OCI-LY7 (cell line): Measurements from ENCODE around the gene FUT7. TPM values are rescaled to one million over a fixed set of nuclear protein-coding genes. Genes with fewer than 3 reads are reported as not detected.

Experiments
- BruUV-seq: library from RNA; stranded (reverse); fragments of 400-500 nt; replicated peaks from 2 replicates; lab custom pipeline; 2021; lab: Mats Ljungman, UMichigan
- CTCF ChIA-PET: fragments of 300-600 bp; sonication (Branson Sonifier 250); formaldehyde crosslinking; loops from one replicate; lab custom pipeline; 2022; ENCODE audit warnings: antibody characterized with exemption; ENCODE audit not compliant: unreplicated experiment; lab: Charles Lee
- POLR2A ChIA-PET: fragments of 300-600 bp; sonication (Branson Sonifier 250); formaldehyde crosslinking; loops from one replicate; lab custom pipeline; 2022; ENCODE audit warnings: antibody characterized with exemption; lab: Charles Lee
- DNase-seq: peaks from one replicate; pipeline ENCODE4 v3.0.0-alpha.2; 2015; ENCODE audit warnings: low spot score
- H2AFZ ChIP-seq: fragments of 200-600 bp; sonication (generic), shearing (Covaris generic); 2 replicates; pipeline ENCODE4 v1.6.1; 2014; ENCODE audit warnings: mild to moderate bottlenecking, antibody characterized with exemption, low read length, moderate library complexity
- H3K27ac ChIP-seq: fragments of 200-600 bp; sonication (generic); 2 replicates; pipeline ENCODE4 v1.5.1; 2014; ENCODE audit warnings: mixed run types, low read depth, mild to moderate bottlenecking, moderate library complexity, low read length, inconsistent platforms; ENCODE audit not compliant: poor library complexity, severe bottlenecking
- H3K36me3 ChIP-seq: fragments of 200-600 bp; sonication (generic); 2 replicates; pipeline ENCODE4 v1.6.1; 2014; ENCODE audit warnings: mild to moderate bottlenecking, antibody characterized with exemption, low read length, moderate library complexity, mixed read lengths; ENCODE audit not compliant: insufficient read depth
- H3K4me1 ChIP-seq: fragments of 200-600 bp; sonication (generic); 2 replicates; pipeline ENCODE4 v1.5.1; 2014; ENCODE audit warnings: mild to moderate bottlenecking, low read length; ENCODE audit not compliant: insufficient read depth, poor library complexity, severe bottlenecking
- H3K4me2 ChIP-seq: fragments of 200-600 bp; sonication (generic); 2 replicates; pipeline ENCODE4 v1.6.1; 2014; ENCODE audit warnings: mild to moderate bottlenecking, low read length
- H3K4me3 ChIP-seq: fragments of 200-600 bp; sonication (generic); 2 replicates; pipeline ENCODE4 v1.5.1; 2014; ENCODE audit warnings: mild to moderate bottlenecking, low read depth, low read length; ENCODE audit not compliant: poor library complexity, severe bottlenecking
- H3K79me2 ChIP-seq: fragments of 200-600 bp; sonication (generic); 2 replicates; pipeline ENCODE4 v1.6.1; 2016; ENCODE audit warnings: low read depth, mild to moderate bottlenecking, low read length, moderate library complexity, mixed read lengths; ENCODE audit not compliant: insufficient read depth
- H3K9me2 ChIP-seq: fragments of 200-600 bp; sonication (generic); 2 replicates; pipeline ENCODE4 v1.6.1; 2016; ENCODE audit warnings: mild to moderate bottlenecking, low read length, mixed read lengths; ENCODE audit not compliant: insufficient read depth
- H3K9me3 ChIP-seq: fragments of 200-600 bp; sonication (generic); 2 replicates; pipeline ENCODE4 v1.6.1; 2014; ENCODE audit warnings: mild to moderate bottlenecking, mixed run types, low read length, mixed read lengths
- H4K20me1 ChIP-seq: fragments of 200-600 bp; sonication (generic); 2 replicates; pipeline ENCODE4 v1.6.1; 2014; ENCODE audit warnings: mild to moderate bottlenecking, antibody characterized with exemption, low read length, moderate library complexity, mixed read lengths; ENCODE audit not compliant: insufficient read depth
- EZH2phosphoT487 ChIP-seq: fragments of 200-600 bp; sonication (generic); IDR thresholded peaks from 2 replicates; pipeline ENCODE4 v1.6.1; 2018; ENCODE audit warnings: low read depth, borderline replicate concordance, mild to moderate bottlenecking, mixed run types, antibody characterized with exemption, low read length, moderate library complexity, mixed read lengths
- intact Hi-C: fragments of 100-400 bp; cut with micrococcal nuclease; formaldehyde crosslinking; loops from one replicate; pipeline ENCODE4 v1.10.0; 2022; ENCODE audit not compliant: unreplicated experiment
- total RNA-seq, 2 experiments: library from RNA; depleted of rRNA in 1 of 2; stranded (reverse); fragments of >200 nt in 1 of 2; shearing (Covaris generic) in 1 of 2; gene quantifications; 2 replicates each; pipeline ENCODE4 v1.2.3, GENCODE V29; 2014 to 2022
- TF ChIP-seq, protein P1 (sequence below): fragments of 200-600 bp; sonication (generic); conservative IDR thresholded peaks from 2 replicates; pipeline ENCODE4 v1.5.1; 2014; ENCODE audit warnings: mild to moderate bottlenecking, antibody characterized with exemption, low read length, moderate library complexity, mixed read lengths

FUT7 gene
- total RNA-seq, 2 experiments from 2014 or later = 0.21 TPM; not detected in 1

DNA sequence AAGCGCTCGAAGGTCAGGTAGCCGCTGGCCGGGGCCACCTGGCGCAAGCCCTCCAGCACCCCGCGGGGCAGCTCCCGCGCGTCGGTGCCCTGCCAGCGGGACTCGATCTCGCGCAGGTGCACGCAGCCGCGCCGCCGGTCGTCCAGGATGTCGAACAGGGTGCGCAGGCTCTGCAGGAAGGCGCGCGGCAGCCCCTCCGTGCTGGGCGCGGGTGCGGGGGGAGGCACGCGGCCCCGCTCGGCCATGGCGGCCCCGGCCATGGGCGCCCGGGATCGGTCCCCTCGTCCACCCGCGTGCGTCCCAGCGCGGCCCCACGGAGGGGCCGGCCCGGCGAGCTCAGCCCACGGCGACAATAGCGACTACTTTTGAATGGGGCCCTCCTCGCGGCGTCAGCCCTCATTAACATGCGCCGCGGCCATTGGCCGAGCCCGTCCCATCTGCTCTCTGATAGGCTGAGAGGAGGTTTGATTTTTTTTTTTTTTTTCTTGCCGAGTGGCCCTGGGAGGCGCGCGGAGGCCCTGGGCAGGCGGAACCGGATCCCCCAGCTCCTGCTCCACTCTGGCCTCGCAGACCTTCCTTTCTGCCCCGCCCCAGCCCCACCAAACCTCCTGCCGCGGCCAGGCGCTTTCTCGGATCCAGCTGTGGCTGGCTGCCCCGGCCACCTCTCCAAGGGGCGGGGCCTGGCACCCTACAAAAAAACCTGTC lies 38.5 kb upstream of the FUT7 start, which contains the start of gene SAPCD2:
Gene SAPCD2 (minus strand): TSS at position 357 of the 705 bp plus-strand sequence. CDS start 97 bp downstream, at position 260.
- POLR2A ChIA-PET = interaction anchor here (0.5 to 3.1 kb wide), 12 partner anchors 14 to 251 kb away, joined by 3 to 13 read pairs (median 4); partner anchors contain the start of genes ABCA2, MAN1B1 and TUBB4B
- intact Hi-C loops = loop anchor here (1.0 kb wide), 1 partner anchor 16 kb away; the partner anchor contains the start of gene MAN1B1
- Histone ChIP-seq H3K9me2 (no peaks in the 10 kb centered on the region), H3K4me3 (peak within 1 kb of the TSS; percentile 75), H3K79me2 (peaks cover 14% of the 10 kb centered on the region; the same call in 1 of the 2 replicates), H2AFZ (peak within 1 kb of the TSS; percentile 63; the same call in 1 of the 2 replicates), H4K20me1 (no peaks in the 10 kb centered on the region), H3K9me3 (no peaks in the 10 kb centered on the region), H3K27ac (peak within 1 kb of the TSS; percentile 57), H3K4me1 (peaks cover 29% of the 10 kb centered on the region), H3K4me2 (peak within 1 kb of the TSS; percentile 86), H3K36me3 (0 out of 2 replicates have a peak, but pooled peaks cover 2% of the 10 kb centered on the region)
- DNase-seq = peak; percentile 95
- CTCF ChIA-PET = interaction anchor here (0.7 kb wide), 1 partner anchor 59 kb away, joined by 3 read pairs; no protein-coding TSS in a partner anchor
- BruUV-seq = TSS peak; percentile 79
- no peak for TF ChIP-seq EZH2phosphoT487

DNA sequence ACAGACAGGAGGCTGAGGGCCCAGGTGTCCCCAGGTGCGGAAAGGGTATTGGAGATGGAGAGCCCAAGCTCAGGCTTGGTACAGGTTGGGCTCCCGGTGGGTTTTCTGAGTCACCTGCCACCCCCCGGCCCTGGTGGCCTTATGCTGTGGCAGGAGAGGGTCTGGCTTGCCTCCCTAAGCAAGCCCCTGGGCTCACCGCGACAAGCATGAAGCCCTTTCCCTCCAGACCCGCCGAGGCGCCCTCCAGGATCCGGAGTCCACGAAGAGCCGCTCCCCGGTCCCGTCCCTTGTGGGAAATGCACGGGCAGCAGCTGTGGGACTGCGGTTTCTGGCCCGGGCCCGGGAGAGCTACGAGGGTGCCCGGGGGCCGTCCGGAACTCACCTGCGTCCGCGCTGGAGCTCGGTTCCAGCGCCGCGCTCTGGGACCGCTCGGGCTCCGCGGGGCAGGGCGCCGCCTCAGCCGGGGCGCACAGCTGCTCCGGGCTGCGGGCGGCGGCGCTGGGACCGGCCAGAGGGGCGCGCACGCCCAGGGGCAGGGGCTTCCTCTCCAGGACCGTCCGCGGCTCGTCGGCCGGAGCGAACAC lies 37.7 kb upstream of the FUT7 start:
- POLR2A ChIA-PET = interaction anchor here (0.7 to 3.1 kb wide), 7 partner anchors 15 to 252 kb away, joined by 3 to 13 read pairs (median 4); partner anchors contain the start of genes ABCA2, MAN1B1 and TUBB4B

More for the DNA sequence above, 37.7 kb upstream of the FUT7 start:
- no TSS peak for BruUV-seq
- Histone ChIP-seq H3K9me2 (no peaks in the 10 kb centered on the region), H2AFZ (no peak overlapping the region), H3K4me2 (peak overlapping the region; percentile 86), H3K4me3 (peak overlapping the region; percentile 75), H3K9me3 (no peaks in the 10 kb centered on the region), H3K4me1 (peaks cover 24% of the 10 kb centered on the region), H4K20me1 (no peaks in the 10 kb centered on the region), H3K79me2 (peaks cover 14% of the 10 kb centered on the region; the same call in 1 of the 2 replicates), H3K36me3 (peaks cover 9% of the 10 kb centered on the region; the same call in 1 of the 2 replicates), H3K27ac (peak overlapping the region; percentile 57)
- intact Hi-C loops = loop anchor here (1.0 to 2.0 kb wide), 4 partner anchors 17 to 167 kb away; partner anchors contain the start of genes DPP7, MAN1B1 and RNF224
- peak; percentile 56 for DNase-seq
- TF ChIP-seq, protein P1, sequence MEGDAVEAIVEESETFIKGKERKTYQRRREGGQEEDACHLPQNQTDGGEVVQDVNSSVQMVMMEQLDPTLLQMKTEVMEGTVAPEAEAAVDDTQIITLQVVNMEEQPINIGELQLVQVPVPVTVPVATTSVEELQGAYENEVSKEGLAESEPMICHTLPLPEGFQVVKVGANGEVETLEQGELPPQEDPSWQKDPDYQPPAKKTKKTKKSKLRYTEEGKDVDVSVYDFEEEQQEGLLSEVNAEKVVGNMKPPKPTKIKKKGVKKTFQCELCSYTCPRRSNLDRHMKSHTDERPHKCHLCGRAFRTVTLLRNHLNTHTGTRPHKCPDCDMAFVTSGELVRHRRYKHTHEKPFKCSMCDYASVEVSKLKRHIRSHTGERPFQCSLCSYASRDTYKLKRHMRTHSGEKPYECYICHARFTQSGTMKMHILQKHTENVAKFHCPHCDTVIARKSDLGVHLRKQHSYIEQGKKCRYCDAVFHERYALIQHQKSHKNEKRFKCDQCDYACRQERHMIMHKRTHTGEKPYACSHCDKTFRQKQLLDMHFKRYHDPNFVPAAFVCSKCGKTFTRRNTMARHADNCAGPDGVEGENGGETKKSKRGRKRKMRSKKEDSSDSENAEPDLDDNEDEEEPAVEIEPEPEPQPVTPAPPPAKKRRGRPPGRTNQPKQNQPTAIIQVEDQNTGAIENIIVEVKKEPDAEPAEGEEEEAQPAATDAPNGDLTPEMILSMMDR = no peak
- no peak for TF ChIP-seq EZH2phosphoT487
- CTCF ChIA-PET = interaction anchor here (0.7 to 0.9 kb wide), 2 partner anchors 23 to 60 kb away, joined by 3 read pairs; no protein-coding TSS in a partner anchor
